NOMO-1 (cell line): ENCODE data around the gene LARP1B.
A peak's percentile ranks its signal among the peaks of the same experiment; 100 is the strongest.
"Not testable (repeated sequence)": the region's sequence is repeated elsewhere in the genome, so short reads cannot be mapped to it uniquely, and the experiment has no call there.

Source experiments
- DNase-seq, 2 experiments: peaks; one replicate each; lab custom pipeline; 2025; ENCODE audit not compliant: unreplicated experiment in 2 of 2; lab: John Stamatoyannopoulos, UW

LARP1B gene

GRCh38 chr4:128134925-128135324 lies 73.8 kb downstream of the LARP1B start:
- no peak for DNase-seq

GRCh38 chr4:128135391-128135790 lies 74.3 kb downstream of the LARP1B start:
- no peak for DNase-seq

- no peak for DNase-seq
Measured at GRCh38 chr4:128141866-128142265, 80.8 kb downstream of the LARP1B start.

- no peak for DNase-seq
Measured at GRCh38 chr4:128145727-128146126, 84.6 kb downstream of the LARP1B start.

GRCh38 chr4:128153800-128154199 lies 92.7 kb downstream of the LARP1B start:
- DNase-seq, result no peak

- no peak for DNase-seq
Measured at GRCh38 chr4:128155231-128155855, 94.2 kb downstream of the LARP1B start.

GRCh38 chr4:128155874-128156456 lies 94.9 kb downstream of the LARP1B start:
- DNase-seq, result no peak

GRCh38 chr4:128156472-128156871 lies 95.4 kb downstream of the LARP1B start:
- DNase-seq, result not testable (repeated sequence)

- no peak for DNase-seq
Measured at GRCh38 chr4:128158894-128159293, 97.8 kb downstream of the LARP1B start.

GRCh38 chr4:128159967-128160366 lies 98.9 kb downstream of the LARP1B start:
- no peak for DNase-seq

- peak; percentile 0 to 56 for DNase-seq
Measured at GRCh38 chr4:128161138-128161537, 100.0 kb downstream of the LARP1B start.

- DNase-seq, result no peak
Measured at GRCh38 chr4:128162434-128162833, 101.3 kb downstream of the LARP1B start.

GRCh38 chr4:128163177-128164117 lies 102.3 kb downstream of the LARP1B start:
- DNase-seq, result no peak

GRCh38 chr4:128166982-128167381 lies 105.9 kb downstream of the LARP1B start:
- DNase-seq, result no peak

- no peak for DNase-seq
Measured at GRCh38 chr4:128168701-128169100, 107.6 kb downstream of the LARP1B start.

GRCh38 chr4:128169245-128169644 lies 108.1 kb downstream of the LARP1B start:
- DNase-seq, result no peak

- no peak for DNase-seq
Measured at GRCh38 chr4:128176643-128177042, 115.5 kb downstream of the LARP1B start.

- no peak for DNase-seq
Measured at GRCh38 chr4:128177498-128177897, 116.4 kb downstream of the LARP1B start.

GRCh38 chr4:128186623-128187022 lies 125.5 kb downstream of the LARP1B start:
- DNase-seq, result no peak

- peak; percentile 33 to 54 for DNase-seq
Measured at GRCh38 chr4:128191115-128191781, 130.1 kb downstream of the LARP1B start.
